Activated naive CD4-positive, alpha-beta T cell treated with anti-CD3 and anti-CD28 coated beads, Interleukin-2, amount 50 U/mL, for 16 hours (primary cell): ENCODE results near the gene PDIA5.

Experiments used
- DNase-seq: peaks from one replicate; pipeline ENCODE4 v3.0.0-alpha.2; 2020

The PDIA5 gene

GRCh38 chr3:123188058-123188457, 121.2 kb downstream of the PDIA5 start:
- DNase-seq: no peak

GRCh38 chr3:123193448-123194101, 126.8 kb downstream of the PDIA5 start:
- no peak for DNase-seq

GRCh38 chr3:123194552-123194951, 127.7 kb downstream of the PDIA5 start:
- DNase-seq: no peak

- no peak for DNase-seq
Measured at GRCh38 chr3:123198372-123198771, 131.5 kb downstream of the PDIA5 start.

- DNase-seq: no peak
Measured at GRCh38 chr3:123201223-123201556, 134.4 kb downstream of the PDIA5 start.

- DNase-seq: peak; percentile 95
Measured at GRCh38 chr3:123201557-123202427, 135.0 kb downstream of the PDIA5 start, which contains the start of gene SEC22A. SEC22A (plus strand) TSS chr3:123201943; CDS start chr3:123209218, 7,275 bp downstream.

GRCh38 chr3:123202451-123202850, 135.6 kb downstream of the PDIA5 start:
- no peak for DNase-seq
